ENCODE data around the gene DIPK1C. TPM values are rescaled to one million over a fixed set of nuclear protein-coding genes. Genes with fewer than 3 reads are reported as not detected.

DIPK1C gene
- total RNA-seq, 1 experiment from 2014 or later: not detected

DNA sequence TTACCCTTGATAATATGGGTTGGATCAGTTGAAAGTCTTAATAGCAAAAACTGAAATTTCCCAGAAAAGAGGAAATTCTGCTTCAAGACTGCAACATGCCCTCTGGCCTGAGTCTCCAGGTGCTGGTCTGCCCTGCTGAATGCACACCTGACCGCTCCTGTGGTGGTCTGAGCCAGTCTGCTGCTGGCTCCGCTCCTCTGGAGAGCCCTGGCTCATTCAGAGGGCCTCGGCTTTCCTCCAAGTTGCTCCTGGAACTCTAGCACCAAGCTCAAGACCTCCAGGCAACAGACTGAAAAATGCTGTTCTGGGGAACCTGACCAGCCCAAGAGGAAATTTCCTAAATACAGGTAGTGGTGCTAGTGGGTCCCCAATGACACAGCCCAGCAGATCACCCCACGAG lies 64.8 kb downstream of the DIPK1C start:
- POLR2A ChIA-PET (ENCODE audit: unreplicated experiment): no interaction called here
- H3K27ac ChIP-seq: no peak overlapping the region
- no peak overlapping the region for H2AFZ ChIP-seq
- H3K4me2 ChIP-seq: no peak overlapping the region
- CTCF ChIA-PET: no interaction called here
- no peaks in the 10 kb centered on the region for H3F3A ChIP-seq (ENCODE audit: insufficient read depth, low read depth)
- H3K9me2 ChIP-seq (ENCODE audit: insufficient read depth): no peaks in the 10 kb centered on the region
- H3K9me3 ChIP-seq (ENCODE audit: insufficient read depth, low read depth): no peaks in the 10 kb centered on the region
- H4K20me1 ChIP-seq (ENCODE audit: insufficient read depth): no peaks in the 10 kb centered on the region; the same call in 1 of the 2 replicates
- peaks cover 98% of the 10 kb centered on the region for H3K27me3 ChIP-seq (ENCODE audit: insufficient read depth, low read depth)
- no TSS peak for BruUV-seq (replicated peaks)
- no peak overlapping the region for H3K4me3 ChIP-seq
- H3K79me2 ChIP-seq (ENCODE audit: low read depth): no peaks in the 10 kb centered on the region
- intact Hi-C loops (cut with micrococcal nuclease; ENCODE audit: unreplicated experiment): no loop called here
- no peak for TF ChIP-seq CTCF (conservative IDR thresholded peaks at IDR 0.05)
- no peak for TF ChIP-seq EZH2 (IDR thresholded peaks at IDR 0.05; ENCODE audit: low read depth)
- no peaks in the 10 kb centered on the region for H3K36me3 ChIP-seq (ENCODE audit: low read depth)
- no peaks in the 10 kb centered on the region for H3K4me1 ChIP-seq (replicated peaks; ENCODE audit: insufficient read depth)
- DNase-seq: no peak

- H3K9me3 ChIP-seq (ENCODE audit: insufficient read depth, low read depth): no peaks in the 10 kb centered on the region
- no peaks in the 10 kb centered on the region for H3K4me1 ChIP-seq (replicated peaks; ENCODE audit: insufficient read depth)
- H3K36me3 ChIP-seq (ENCODE audit: low read depth): no peaks in the 10 kb centered on the region
- BruUV-seq (replicated peaks): no TSS peak
- H4K20me1 ChIP-seq (ENCODE audit: insufficient read depth): no peaks in the 10 kb centered on the region; the same call in 1 of the 2 replicates
- no peak for DNase-seq
- H3K27me3 ChIP-seq (ENCODE audit: insufficient read depth, low read depth): peaks cover 98% of the 10 kb centered on the region
- TF ChIP-seq EZH2 (IDR thresholded peaks at IDR 0.05; ENCODE audit: low read depth) (no peak), CTCF (conservative IDR thresholded peaks at IDR 0.05) (no peak)
- H3K4me2 ChIP-seq: no peak overlapping the region
- intact Hi-C loops (cut with micrococcal nuclease; ENCODE audit: unreplicated experiment): no loop called here
- ChIA-PET CTCF (no interaction called here), POLR2A (ENCODE audit: unreplicated experiment) (no interaction called here)
- no peak overlapping the region for H3K4me3 ChIP-seq
- no peaks in the 10 kb centered on the region for H3K79me2 ChIP-seq (ENCODE audit: low read depth)
- no peak overlapping the region for H3K27ac ChIP-seq
- no peaks in the 10 kb centered on the region for H3F3A ChIP-seq (ENCODE audit: insufficient read depth, low read depth)
- H3K9me2 ChIP-seq (ENCODE audit: insufficient read depth): no peaks in the 10 kb centered on the region
- no peak overlapping the region for H2AFZ ChIP-seq
Measured at GRCh38 chr18:74390900-74391299, 66.2 kb downstream of the DIPK1C start.

DNA sequence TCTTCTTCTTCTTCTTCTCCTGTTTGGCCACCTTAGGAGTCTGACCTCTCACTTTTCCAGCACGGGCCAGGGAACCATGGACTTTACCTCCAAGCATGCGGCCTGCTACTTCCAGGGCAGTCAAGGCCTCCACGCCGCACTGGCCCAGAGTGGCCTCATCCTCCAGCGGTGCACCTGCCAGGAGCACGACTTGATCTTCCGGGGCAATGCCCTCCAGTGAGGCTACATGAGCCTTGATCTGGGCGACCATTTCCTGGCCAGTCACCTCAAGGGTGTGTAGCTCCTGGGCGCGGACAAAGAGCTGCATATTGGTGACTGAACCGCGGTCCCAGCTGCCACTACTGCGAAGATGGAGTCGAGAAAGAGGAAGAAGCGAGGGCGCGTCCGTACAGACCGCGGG lies 67.1 kb downstream of the DIPK1C start:
- Histone ChIP-seq H3K79me2 (ENCODE audit: low read depth) (no peaks in the 10 kb centered on the region), H3K9me3 (ENCODE audit: insufficient read depth, low read depth) (no peaks in the 10 kb centered on the region), H3K9me2 (ENCODE audit: insufficient read depth) (no peaks in the 10 kb centered on the region), H3K4me2 (no peak overlapping the region), H3F3A (ENCODE audit: insufficient read depth, low read depth) (no peaks in the 10 kb centered on the region), H2AFZ (no peak overlapping the region), H3K27me3 (ENCODE audit: insufficient read depth, low read depth) (peaks cover 96% of the 10 kb centered on the region), H3K27ac (no peak overlapping the region), H4K20me1 (ENCODE audit: insufficient read depth) (no peaks in the 10 kb centered on the region; the same call in 1 of the 2 replicates), H3K4me3 (no peak overlapping the region), H3K36me3 (ENCODE audit: low read depth) (no peaks in the 10 kb centered on the region), H3K4me1 (replicated peaks; ENCODE audit: insufficient read depth) (no peaks in the 10 kb centered on the region)
- no peak for DNase-seq
- BruUV-seq (replicated peaks): no TSS peak
- intact Hi-C loops (cut with micrococcal nuclease; ENCODE audit: unreplicated experiment): no loop called here
- POLR2A ChIA-PET (ENCODE audit: unreplicated experiment): no interaction called here
- TF ChIP-seq CTCF (conservative IDR thresholded peaks at IDR 0.05) (no peak), EZH2 (IDR thresholded peaks at IDR 0.05; ENCODE audit: low read depth) (no peak)
- CTCF ChIA-PET: no interaction called here
